Activated naive CD4-positive, alpha-beta T cell treated with anti-CD3 and anti-CD28 coated beads, Interleukin-2, amount 50 U/mL, for 72 hours (primary cell): ENCODE data around the gene DNAJB13. TPM values are rescaled to one million over a fixed set of nuclear protein-coding genes. Genes with fewer than 3 reads are reported as not detected.

Experiments
- ATAC-seq, 2 donors: fragments of 150-1000 bp; cut with Tn5 transposase; 2 replicates each; pipeline ENCODE4 v1.10.0; 2021; ENCODE audit warnings: mild to moderate bottlenecking in 2 of 2, moderate library complexity in 2 of 2
- DNase-seq, 2 donors: peaks; one replicate each; pipeline ENCODE4 v3.0.0; 2021 to 2022; ENCODE audit warnings: low spot score in 2 of 2
- H3K27ac Mint-ChIP-seq, 2 donors: one replicate each; pipeline ENCODE4 v1.8.0; 2022; ENCODE audit warnings: mild to moderate bottlenecking in 2 of 2, mixed read lengths in 2 of 2
- H3K36me3 Mint-ChIP-seq, 2 donors: one replicate each; pipeline ENCODE4 v1.8.0; 2022; ENCODE audit warnings: mixed read lengths in 2 of 2
- H3K9me3 Mint-ChIP-seq, 2 donors: one replicate each; pipeline ENCODE4 v1.8.0; 2022; ENCODE audit warnings: mixed read lengths in 2 of 2
- total RNA-seq, 2 donors: library from RNA; stranded (reverse); gene quantifications; one replicate each; pipeline ENCODE4 v1.2.3, GENCODE V29; 2022

The DNAJB13 gene
- total RNA-seq, 2 donors from 2014 or later: 0.29 to 0.32 TPM

- Mint-ChIP-seq H3K27ac (peak overlapping the region; percentile 71 to 80), H3K9me3 (no peaks in the 10 kb centered on the region), H3K36me3 (peaks cover 0 to 13% of the 10 kb centered on the region in 2 donors)
- no peak for DNase-seq
- ATAC-seq: no peak
Observed at GRCh38 chr11:74004046-74004695, 53.3 kb downstream of the DNAJB13 start.

GRCh38 chr11:74004759-74005615 is 54.2 kb downstream of the DNAJB13 start:
- ATAC-seq (peak; percentile 98 to 100), DNase-seq (peak; percentile 75 to 82)
- H3K36me3 Mint-ChIP-seq: peaks cover 0 to 13% of the 10 kb centered on the region in 2 donors
- peak overlapping the region; percentile 71 to 93 for H3K27ac Mint-ChIP-seq
- H3K9me3 Mint-ChIP-seq: no peaks in the 10 kb centered on the region

- DNase-seq (no peak), ATAC-seq (no peak)
- Mint-ChIP-seq H3K9me3 (no peaks in the 10 kb centered on the region), H3K36me3 (peaks cover 8 to 13% of the 10 kb centered on the region in 2 donors), H3K27ac (peak overlapping the region; percentile 6 to 71)
Observed at GRCh38 chr11:74005721-74006517, 55.1 kb downstream of the DNAJB13 start.

- no peak for DNase-seq
- no peak for ATAC-seq
- Mint-ChIP-seq H3K27ac (peak overlapping the region; percentile 58 to 71), H3K9me3 (peaks cover 0 to 3% of the 10 kb centered on the region in 2 donors), H3K36me3 (peaks cover 9 to 13% of the 10 kb centered on the region in 2 donors)
Observed at GRCh38 chr11:74006743-74007304, 56.0 kb downstream of the DNAJB13 start.

- H3K9me3 Mint-ChIP-seq: peaks cover 0 to 4% of the 10 kb centered on the region in 2 donors
- ATAC-seq (no peak), DNase-seq (no peak)
- peaks cover 5 to 9% of the 10 kb centered on the region in 2 donors for H3K36me3 Mint-ChIP-seq
- peak overlapping the region; percentile 25 to 78 for H3K27ac Mint-ChIP-seq
Observed at GRCh38 chr11:74007691-74008372, 57.0 kb downstream of the DNAJB13 start.

- Mint-ChIP-seq H3K36me3 (peaks cover 0 to 9% of the 10 kb centered on the region in 2 donors), H3K9me3 (peaks cover 0 to 4% of the 10 kb centered on the region in 2 donors), H3K27ac (peak within 1 kb of the TSS; percentile 98 to 100)
- ATAC-seq (no peak), DNase-seq (no peak)
Observed at GRCh38 chr11:74008373-74009229, 57.8 kb downstream of the DNAJB13 start, which contains the start of gene UCP3. Gene UCP3, minus strand, starts transcription at chr11:74009085. Its CDS starts 2,043 bp downstream, at chr11:74007042.

GRCh38 chr11:74009230-74009547 is 58.4 kb downstream of the DNAJB13 start:
- DNase-seq: no peak
- H3K36me3 Mint-ChIP-seq: peaks cover 0 to 9% of the 10 kb centered on the region in 2 donors
- peaks cover 0 to 4% of the 10 kb centered on the region in 2 donors for H3K9me3 Mint-ChIP-seq
- peak overlapping the region; percentile 69 to 78 for H3K27ac Mint-ChIP-seq
- ATAC-seq: no peak

- ATAC-seq: no peak
- peaks cover 0 to 15% of the 10 kb centered on the region in 2 donors for H3K36me3 Mint-ChIP-seq
- peaks cover 0 to 4% of the 10 kb centered on the region in 2 donors for H3K9me3 Mint-ChIP-seq
- DNase-seq: no peak
- peak overlapping the region; percentile 98 to 100 for H3K27ac Mint-ChIP-seq
Observed at GRCh38 chr11:74009675-74010305, 59.0 kb downstream of the DNAJB13 start.

- H3K27ac Mint-ChIP-seq: peak overlapping the region; percentile 98 to 100
- H3K9me3 Mint-ChIP-seq: peaks cover 0 to 4% of the 10 kb centered on the region in 2 donors
- DNase-seq (no peak), ATAC-seq (no peak)
- H3K36me3 Mint-ChIP-seq: peaks cover 0 to 20% of the 10 kb centered on the region in 2 donors
Observed at GRCh38 chr11:74010306-74011300, 59.8 kb downstream of the DNAJB13 start.

GRCh38 chr11:74011360-74012073 is 60.7 kb downstream of the DNAJB13 start:
- Mint-ChIP-seq H3K36me3 (peaks cover 7 to 29% of the 10 kb centered on the region in 2 donors), H3K27ac (peak overlapping the region; percentile 98 to 100), H3K9me3 (peaks cover 4 to 5% of the 10 kb centered on the region in 2 donors)
- peak; percentile 70 to 72 for DNase-seq
- peak; percentile 85 to 89 for ATAC-seq

- Mint-ChIP-seq H3K27ac (peak overlapping the region; percentile 98 to 100), H3K36me3 (peaks cover 14 to 36% of the 10 kb centered on the region in 2 donors), H3K9me3 (peaks cover 4 to 5% of the 10 kb centered on the region in 2 donors)
- no peak for DNase-seq
- ATAC-seq: no peak
Observed at GRCh38 chr11:74012074-74012809, 61.4 kb downstream of the DNAJB13 start.

GRCh38 chr11:74013141-74013540 is 62.3 kb downstream of the DNAJB13 start:
- Mint-ChIP-seq H3K36me3 (peaks cover 15 to 44% of the 10 kb centered on the region in 2 donors), H3K27ac (no peak overlapping the region), H3K9me3 (peaks cover 4 to 5% of the 10 kb centered on the region in 2 donors)
- ATAC-seq: no peak
- DNase-seq: no peak
